Psoas muscle (tissue), 8 donors: ENCODE results near the gene NCKAP1. TPM values are rescaled to one million over a fixed set of nuclear protein-coding genes. Genes with fewer than 3 reads are reported as not detected.

Source experiments
- ATAC-seq, 4 donors: fragments of 200-7000 bp; cut with Tn5 transposase; one replicate each; pipeline ENCODE4 v1.9.1; 2020; ENCODE audit warnings: moderate library complexity in 3 of 4, mild to moderate bottlenecking in 2 of 4
- DNase-seq, 2 donors: peaks; one replicate each; pipeline ENCODE4 v3.0.0-alpha.2; 2020
- H3K27ac ChIP-seq: fragments of 200-600 bp; one replicate; pipeline ENCODE4 v1.8.0; 2022
- H3K27me3 ChIP-seq, 3 donors: fragments of 200-600 bp in 1 of 3; one replicate each; pipeline versions ENCODE4 v1.6.1 to v1.8.0; 2013 to 2022; ENCODE audit warnings: low read length in 2 of 3, mild to moderate bottlenecking in 2 of 3, moderate library complexity in 1 of 3; ENCODE audit not compliant: insufficient read depth in 3 of 3
- H3K36me3 ChIP-seq, 2 donors: fragments of 200-600 bp in 1 of 2; one replicate each; pipeline versions ENCODE4 v1.6.1 to v1.8.0; 2013 to 2022; ENCODE audit warnings: low read depth in 1 of 2, mild to moderate bottlenecking in 1 of 2, moderate library complexity in 1 of 2; ENCODE audit not compliant: insufficient read depth in 1 of 2
- H3K4me1 ChIP-seq: fragments of 200-600 bp; one replicate; pipeline ENCODE4 v1.8.0; 2022
- H3K4me3 ChIP-seq: fragments of 200-600 bp; one replicate; pipeline ENCODE4 v1.8.0; 2022; ENCODE audit warnings: mild to moderate bottlenecking
- H3K9me3 ChIP-seq: fragments of 200-600 bp; one replicate; pipeline ENCODE4 v1.8.0; 2022
- WGBS, 3 donors: extraction: QIAGEN DNeasy Blood & Tissue Kit; methylation state at CpG; one replicate each; pipeline versions ENCODE4 v1.1.6 to v1.1.7; 2013; 5-methylcytosine and 5-hydroxymethylcytosine counted together
- intact Hi-C, 2 donors: fragments of 100-400 bp; cut with DNase I; formaldehyde crosslinking; loops; one replicate each; pipeline versions ENCODE4 v1.11.0 to v1.14.2; 2022
- polyA plus RNA-seq, 3 donors: library from polyadenylated mRNA; stranded (reverse); fragments of 200-250 nt; gene quantifications; one replicate each; pipeline ENCODE4 v1.2.3, GENCODE V29; 2013
- total RNA-seq, 4 donors: library from RNA; stranded (reverse); fragmentation: NEBNext Ultra II Directional in 2 of 4; extraction: Animal tissue kit (Norgen Biotek cat#: 25700) in 2 of 4; gene quantifications; one replicate each; pipeline versions ENCODE4 v1.2.1 to v1.2.4, GENCODE V29; 2021 to 2023
- TF ChIP-seq, protein P1 (sequence below): fragments of 200-600 bp; IDR thresholded peaks from one replicate; pipeline ENCODE4 v1.8.0; 2022; ENCODE audit warnings: antibody characterized with exemption
- donor health status: healthy with polysubstance abuse.
- donor health status: DM: no; HTN: no; CAD: no; lungs with moderate emphysema.
- donor health status: Bipolar disorder and iron deficiency.
- donor health status: healthy.
- donor health status: DM: yes; HTN: yes; CAD: no.
- donor health status: DM: no; HTN: no; CAD: no.
- donor health status: DM: no; HTN: no; CAD: no.
- donor health status: DM: yes; HTN: yes; CAD: no.

The NCKAP1 gene
- total and polyA plus RNA-seq, 7 donors, result 94.1 to 262 (median 120) TPM

DNA sequence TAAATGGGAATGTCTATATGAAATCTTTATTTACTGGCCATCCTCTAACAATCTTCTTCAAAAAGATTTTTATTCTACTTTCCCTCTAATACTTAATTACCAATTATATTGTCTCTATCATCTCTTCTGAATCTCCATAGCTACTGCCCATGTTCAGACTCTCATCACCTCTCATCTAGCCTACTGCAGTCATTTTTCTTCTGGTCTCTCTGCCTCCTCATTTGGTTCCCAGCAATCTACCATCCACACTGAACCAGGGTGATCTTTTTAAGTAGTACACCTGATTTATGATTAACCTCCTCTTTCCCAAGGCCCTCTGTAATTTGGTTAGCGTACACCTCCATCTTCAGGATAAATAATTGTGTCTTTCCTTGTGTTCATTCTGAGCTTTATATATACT, 57.6 kb downstream of the NCKAP1 start:
- no peaks in the 10 kb centered on the region for H3K27me3 ChIP-seq
- no peaks in the 10 kb centered on the region for H3K4me1 ChIP-seq
- 97 to 100% (median 98%) methylated on average over 1 of the region's 1 CpG for WGBS, 3 donors
- peaks cover 2 to 89% of the 10 kb centered on the region in 2 donors for H3K36me3 ChIP-seq
- no peak overlapping the region for H3K27ac ChIP-seq
- peak in 1 of 4 donors; percentile 49 for ATAC-seq
- H3K4me3 ChIP-seq, result no peak overlapping the region
- no peaks in the 10 kb centered on the region for H3K9me3 ChIP-seq
- TF ChIP-seq, protein P1, sequence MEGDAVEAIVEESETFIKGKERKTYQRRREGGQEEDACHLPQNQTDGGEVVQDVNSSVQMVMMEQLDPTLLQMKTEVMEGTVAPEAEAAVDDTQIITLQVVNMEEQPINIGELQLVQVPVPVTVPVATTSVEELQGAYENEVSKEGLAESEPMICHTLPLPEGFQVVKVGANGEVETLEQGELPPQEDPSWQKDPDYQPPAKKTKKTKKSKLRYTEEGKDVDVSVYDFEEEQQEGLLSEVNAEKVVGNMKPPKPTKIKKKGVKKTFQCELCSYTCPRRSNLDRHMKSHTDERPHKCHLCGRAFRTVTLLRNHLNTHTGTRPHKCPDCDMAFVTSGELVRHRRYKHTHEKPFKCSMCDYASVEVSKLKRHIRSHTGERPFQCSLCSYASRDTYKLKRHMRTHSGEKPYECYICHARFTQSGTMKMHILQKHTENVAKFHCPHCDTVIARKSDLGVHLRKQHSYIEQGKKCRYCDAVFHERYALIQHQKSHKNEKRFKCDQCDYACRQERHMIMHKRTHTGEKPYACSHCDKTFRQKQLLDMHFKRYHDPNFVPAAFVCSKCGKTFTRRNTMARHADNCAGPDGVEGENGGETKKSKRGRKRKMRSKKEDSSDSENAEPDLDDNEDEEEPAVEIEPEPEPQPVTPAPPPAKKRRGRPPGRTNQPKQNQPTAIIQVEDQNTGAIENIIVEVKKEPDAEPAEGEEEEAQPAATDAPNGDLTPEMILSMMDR, result no peak
- no peak for DNase-seq
- intact Hi-C loops, result loop anchor here in 1 of 2 donors (1.0 to 5.0 kb wide), 2 partner anchors 196 to 218 kb away; no protein-coding TSS in a partner anchor

DNA sequence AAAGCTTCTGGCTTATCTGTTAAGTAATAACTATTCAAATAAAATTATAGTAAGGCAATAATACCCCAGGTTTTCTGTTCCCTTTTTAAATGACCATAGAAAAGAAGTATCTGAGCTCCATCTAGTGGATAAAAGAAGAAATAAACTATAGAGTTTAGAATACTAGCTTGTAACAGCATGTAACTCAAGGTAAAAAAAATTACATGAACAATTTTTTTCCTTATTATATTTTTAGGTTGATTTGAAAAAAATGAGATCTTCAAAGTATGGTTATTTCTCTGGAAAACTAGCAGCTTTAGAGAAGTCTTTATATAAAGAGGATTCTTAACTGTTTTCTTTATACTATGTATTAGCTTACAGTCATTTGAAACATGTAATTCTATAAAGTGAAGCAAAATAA, 58.1 kb downstream of the NCKAP1 start:
- DNase-seq (no peak), ATAC-seq (peak in 3 of 4 donors; percentile 68 to 83 (median 76))
- Histone ChIP-seq H3K4me1 (no peaks in the 10 kb centered on the region), H3K9me3 (no peaks in the 10 kb centered on the region), H3K36me3 (peaks cover 2 to 89% of the 10 kb centered on the region in 2 donors), H3K27me3 (no peaks in the 10 kb centered on the region), H3K4me3 (no peak overlapping the region), H3K27ac (no peak overlapping the region)
- TF ChIP-seq, protein P1, result peak; percentile 72
- intact Hi-C loops, result loop anchor here in 1 of 2 donors (1.0 to 5.0 kb wide), 2 partner anchors 196 to 218 kb away; no protein-coding TSS in a partner anchor

DNA sequence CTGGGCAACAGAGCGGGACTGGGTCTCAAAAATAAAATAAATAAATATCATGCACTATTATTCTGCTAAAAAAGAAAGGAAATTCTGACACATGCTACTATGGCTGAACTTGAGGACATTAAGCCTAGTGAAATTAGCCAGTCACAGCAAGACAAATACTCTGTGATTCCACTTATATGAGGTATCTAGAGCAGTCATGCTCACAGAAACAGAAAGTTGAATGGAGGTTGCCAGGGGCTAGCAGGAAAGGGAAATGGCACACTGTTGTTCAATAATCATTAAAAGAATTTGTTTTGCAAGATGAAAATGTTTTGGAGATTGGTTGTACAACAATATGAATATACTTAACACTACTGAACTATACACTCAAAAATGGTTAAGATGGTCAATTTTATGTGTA, 60.8 kb downstream of the NCKAP1 start:
- intact Hi-C loops, result no loop called here
- Histone ChIP-seq H3K9me3 (no peaks in the 10 kb centered on the region), H3K4me3 (no peak overlapping the region), H3K36me3 (peaks cover 2 to 77% of the 10 kb centered on the region in 2 donors), H3K27me3 (no peaks in the 10 kb centered on the region), H3K27ac (no peak overlapping the region), H3K4me1 (no peaks in the 10 kb centered on the region)
- DNase-seq (no peak), ATAC-seq (no peak)
- 96 to 100% (median 100%) methylated on average over 1 of the region's 1 CpG for WGBS, 3 donors
- TF ChIP-seq, protein P1, result no peak

DNA sequence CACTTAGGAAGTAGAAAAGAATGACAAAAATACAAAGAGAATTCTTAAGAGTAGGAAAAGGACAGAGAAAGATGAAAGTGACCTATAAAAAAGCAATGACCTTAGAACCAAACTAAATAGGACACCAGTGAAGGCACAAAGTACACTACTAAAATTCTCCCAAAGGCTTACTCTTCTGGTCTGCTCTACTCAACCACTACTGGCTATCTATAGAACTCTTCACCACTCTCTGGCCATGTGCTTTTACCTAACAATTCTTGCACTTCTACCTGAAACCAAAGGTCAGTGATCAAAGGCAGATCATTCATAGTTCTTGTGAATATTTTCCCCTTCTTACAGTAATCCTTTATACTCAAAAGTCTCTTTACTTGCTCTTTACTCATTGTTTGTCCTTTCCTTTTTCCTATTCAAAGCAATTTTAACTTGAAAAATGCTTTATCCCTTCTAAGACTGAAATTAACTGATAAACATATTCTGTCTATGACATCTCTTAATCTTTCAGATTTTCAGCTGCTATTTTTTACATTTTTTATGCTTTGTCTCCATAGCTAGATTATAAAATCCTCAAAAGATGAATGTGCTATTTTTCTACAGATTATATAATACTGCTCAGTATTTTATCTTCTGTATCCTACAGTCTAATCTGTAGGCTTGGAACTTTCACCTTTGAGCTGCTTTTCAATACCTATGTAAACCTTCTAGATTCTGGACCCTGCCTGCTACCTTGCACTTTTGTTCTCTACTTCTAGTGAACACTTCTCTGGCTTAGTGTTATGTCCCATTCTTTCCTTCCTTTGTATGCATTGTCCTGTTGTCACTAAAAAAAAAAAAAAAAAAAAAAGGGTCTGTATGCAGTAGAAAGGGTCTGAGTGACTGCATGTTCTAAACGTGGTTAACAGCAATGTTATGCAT, 64.6 kb downstream of the NCKAP1 start:
- no peaks in the 10 kb centered on the region for H3K4me1 ChIP-seq
- TF ChIP-seq, protein P1, result no peak
- peak in 1 of 4 donors; percentile 42 for ATAC-seq
- DNase-seq, result no peak
- H3K36me3 ChIP-seq, result peaks cover under 1 to 47% of the 10 kb centered on the region in 2 donors
- 29 to 59% (median 39%) methylated on average over 1 of the region's 1 CpG for WGBS, 3 donors
- no peak overlapping the region for H3K4me3 ChIP-seq
- no peaks in the 10 kb centered on the region for H3K9me3 ChIP-seq
- H3K27ac ChIP-seq, result no peak overlapping the region
- no peaks in the 10 kb centered on the region for H3K27me3 ChIP-seq
- intact Hi-C loops, result no loop called here
